SK-N-MC (cell line): ENCODE data around the gene OSBPL1A.

ENCODE experiments used
- EZH2 ChIP-seq: fragments of 200-600 bp; sonication (generic); IDR thresholded peaks from one replicate; pipeline ENCODE4 v1.6.1; 2017; ENCODE audit warnings: antibody characterized with exemption
- POLR2AphosphoS5 ChIP-seq: IDR thresholded peaks from 2 replicates; pipeline ENCODE4 v1.6.1; 2012; ENCODE audit warnings: mild to moderate bottlenecking, low read depth, low read length, borderline replicate concordance

DNA sequence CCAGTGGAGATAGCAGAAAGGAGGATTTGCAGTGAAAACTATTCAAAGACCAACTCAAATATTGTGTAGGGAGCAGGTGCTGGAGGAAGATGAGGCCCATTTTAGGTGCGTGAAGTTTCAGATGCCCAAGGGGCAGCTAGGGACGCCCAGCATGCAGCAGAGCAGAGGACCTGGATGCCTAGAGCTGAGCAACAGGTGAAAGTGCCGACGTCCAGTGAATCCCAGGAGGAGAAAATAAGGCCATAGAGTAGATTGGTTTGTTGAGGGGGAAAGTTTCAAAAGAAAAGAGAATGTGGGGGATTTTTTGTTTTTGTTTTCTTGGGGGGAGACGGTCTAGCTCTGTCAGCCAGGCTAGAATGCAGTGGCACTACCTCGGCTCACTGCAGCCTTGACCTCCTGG lies 53.1 kb downstream of the OSBPL1A start:
- TF ChIP-seq POLR2AphosphoS5 (no peak), EZH2 (no peak)
